GM12873 (cell line): Measurements from ENCODE around the gene COMMD10.

Experiments
- CTCF ChIP-seq: IDR thresholded peaks from 2 replicates; pipeline ENCODE4 v1.5.1; 2012; ENCODE audit warnings: low read depth, mild to moderate bottlenecking, moderate library complexity, low read length, control low read depth; ENCODE audit not compliant: insufficient read depth; ENCODE audit errors: missing control alignments

Gene COMMD10

GRCh38 chr5:116303810-116304209 lies 219.0 kb downstream of the COMMD10 start:
- TF ChIP-seq CTCF: no peak

- no peak for TF ChIP-seq CTCF
Observed at GRCh38 chr5:116305899-116306298, 221.1 kb downstream of the COMMD10 start.

GRCh38 chr5:116306846-116307245 lies 222.0 kb downstream of the COMMD10 start:
- no peak for TF ChIP-seq CTCF

- TF ChIP-seq CTCF: no peak
Observed at GRCh38 chr5:116308391-116308790, 223.6 kb downstream of the COMMD10 start.

GRCh38 chr5:116313366-116313765 lies 228.5 kb downstream of the COMMD10 start:
- TF ChIP-seq CTCF: no peak

- no peak for TF ChIP-seq CTCF
Observed at GRCh38 chr5:116315531-116315930, 230.7 kb downstream of the COMMD10 start.

- TF ChIP-seq CTCF: no peak
Observed at GRCh38 chr5:116318091-116318854, 233.4 kb downstream of the COMMD10 start.
